Astrocyte of the cerebellum (primary cell): ENCODE data around the gene CNTNAP2.

Experiments
- DNase-seq: peaks from one replicate; pipeline ENCODE4 v3.0.0-alpha.2; 2011; ENCODE audit warnings: low read depth
- H3K4me3 ChIP-seq: 2 replicates; pipeline ENCODE4 v1.5.1; 2011; ENCODE audit warnings: mild to moderate bottlenecking, low read depth, low read length, moderate library complexity
- in situ Hi-C: cut with HindIII; loops from 2 replicates; pipeline ENCODE4 v1.10.0; 2017; ENCODE audit warnings: low sequenced_read_pairs
- TF ChIP-seq, protein P1 (sequence below): IDR thresholded peaks from 2 replicates; pipeline ENCODE4 v1.5.1; 2012; ENCODE audit warnings: low read length, low read depth, moderate library complexity, mild to moderate bottlenecking; ENCODE audit errors: missing control alignments

Gene CNTNAP2

DNA sequence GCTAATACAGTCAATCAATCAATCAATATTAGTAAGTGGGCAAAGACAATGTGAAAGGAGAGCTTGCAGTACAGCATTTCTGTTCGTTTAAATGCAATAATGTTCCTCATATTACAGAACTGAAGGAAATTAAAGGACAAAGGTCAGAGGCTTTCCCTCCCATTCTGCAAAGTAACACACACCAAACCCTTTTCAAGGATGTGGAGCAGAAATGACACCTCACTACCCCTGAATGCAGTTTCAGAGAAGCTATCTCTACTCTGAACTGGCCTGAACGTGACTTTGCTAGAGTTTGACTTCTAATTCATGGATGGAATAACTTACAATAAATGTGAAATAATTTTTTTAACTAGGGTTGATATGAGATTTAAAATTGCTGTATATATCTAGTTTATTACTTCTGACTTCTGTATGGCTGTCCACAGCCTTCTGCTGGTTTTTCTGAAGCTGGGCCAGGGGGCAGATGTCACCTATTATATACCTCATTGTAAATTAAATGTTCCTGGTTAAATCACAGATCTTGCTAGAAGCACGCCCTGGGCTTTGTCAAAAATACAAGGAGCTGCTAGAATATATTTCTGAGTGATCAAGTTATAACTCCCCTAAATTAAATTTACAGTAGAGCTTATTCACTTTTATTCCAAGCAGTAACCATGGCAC lies 2317.1 kb downstream of the CNTNAP2 start:
- in situ Hi-C loops = no loop called here
- no peak for DNase-seq
- TF ChIP-seq, protein P1, sequence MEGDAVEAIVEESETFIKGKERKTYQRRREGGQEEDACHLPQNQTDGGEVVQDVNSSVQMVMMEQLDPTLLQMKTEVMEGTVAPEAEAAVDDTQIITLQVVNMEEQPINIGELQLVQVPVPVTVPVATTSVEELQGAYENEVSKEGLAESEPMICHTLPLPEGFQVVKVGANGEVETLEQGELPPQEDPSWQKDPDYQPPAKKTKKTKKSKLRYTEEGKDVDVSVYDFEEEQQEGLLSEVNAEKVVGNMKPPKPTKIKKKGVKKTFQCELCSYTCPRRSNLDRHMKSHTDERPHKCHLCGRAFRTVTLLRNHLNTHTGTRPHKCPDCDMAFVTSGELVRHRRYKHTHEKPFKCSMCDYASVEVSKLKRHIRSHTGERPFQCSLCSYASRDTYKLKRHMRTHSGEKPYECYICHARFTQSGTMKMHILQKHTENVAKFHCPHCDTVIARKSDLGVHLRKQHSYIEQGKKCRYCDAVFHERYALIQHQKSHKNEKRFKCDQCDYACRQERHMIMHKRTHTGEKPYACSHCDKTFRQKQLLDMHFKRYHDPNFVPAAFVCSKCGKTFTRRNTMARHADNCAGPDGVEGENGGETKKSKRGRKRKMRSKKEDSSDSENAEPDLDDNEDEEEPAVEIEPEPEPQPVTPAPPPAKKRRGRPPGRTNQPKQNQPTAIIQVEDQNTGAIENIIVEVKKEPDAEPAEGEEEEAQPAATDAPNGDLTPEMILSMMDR = no peak
- no peak overlapping the region for H3K4me3 ChIP-seq

DNA sequence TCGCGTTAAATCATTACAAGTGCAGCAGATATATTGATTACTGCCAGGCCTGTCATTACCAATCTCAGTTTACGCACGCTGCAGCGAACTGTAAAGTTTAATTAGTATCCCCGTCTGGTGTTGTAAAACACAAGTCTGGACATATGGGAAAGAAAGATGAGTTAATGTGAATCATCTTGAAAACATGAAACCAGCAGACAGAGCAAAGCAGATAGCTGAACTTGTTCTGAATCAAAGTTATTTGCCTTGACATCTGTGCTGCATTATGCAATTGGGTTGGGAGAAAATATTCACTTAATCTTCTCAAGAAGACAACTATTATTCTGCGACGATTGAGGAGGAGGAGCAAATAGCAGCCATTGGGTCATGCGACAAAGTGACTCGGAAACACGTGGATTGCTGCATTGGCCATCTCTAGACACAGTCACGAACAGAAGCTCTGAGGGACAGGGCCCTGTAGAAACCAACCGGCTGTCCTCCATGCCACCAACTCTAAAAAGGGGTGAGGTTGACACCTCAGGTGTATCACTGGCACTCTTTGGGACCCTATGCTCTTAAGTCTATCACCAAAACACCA lies 2317.7 kb downstream of the CNTNAP2 start:
- H3K4me3 ChIP-seq = no peak overlapping the region
- in situ Hi-C loops = no loop called here
- DNase-seq = no peak
- TF ChIP-seq, protein P1 = no peak

DNA sequence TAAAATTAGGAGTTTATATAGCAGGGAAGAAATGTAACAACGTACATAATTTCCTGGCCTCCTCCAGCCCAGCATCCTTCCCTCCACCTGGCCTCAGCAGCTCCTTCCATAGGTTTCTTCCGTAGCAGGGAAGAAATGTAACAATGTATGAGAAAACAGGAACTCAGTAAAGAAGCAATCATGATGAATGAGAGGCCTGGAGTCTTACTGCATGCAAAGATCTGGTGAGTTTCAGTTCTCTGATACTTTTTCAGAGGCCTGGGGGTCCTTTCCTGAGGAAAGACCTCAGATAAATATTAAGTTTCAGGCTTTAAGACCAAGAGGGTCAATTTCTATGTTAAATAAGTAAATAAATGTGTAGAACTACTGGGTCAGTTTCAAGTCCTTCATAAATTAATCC lies 2318.3 kb downstream of the CNTNAP2 start:
- no peak overlapping the region for H3K4me3 ChIP-seq
- DNase-seq = no peak
- in situ Hi-C loops = no loop called here
- TF ChIP-seq, protein P1 = no peak

DNA sequence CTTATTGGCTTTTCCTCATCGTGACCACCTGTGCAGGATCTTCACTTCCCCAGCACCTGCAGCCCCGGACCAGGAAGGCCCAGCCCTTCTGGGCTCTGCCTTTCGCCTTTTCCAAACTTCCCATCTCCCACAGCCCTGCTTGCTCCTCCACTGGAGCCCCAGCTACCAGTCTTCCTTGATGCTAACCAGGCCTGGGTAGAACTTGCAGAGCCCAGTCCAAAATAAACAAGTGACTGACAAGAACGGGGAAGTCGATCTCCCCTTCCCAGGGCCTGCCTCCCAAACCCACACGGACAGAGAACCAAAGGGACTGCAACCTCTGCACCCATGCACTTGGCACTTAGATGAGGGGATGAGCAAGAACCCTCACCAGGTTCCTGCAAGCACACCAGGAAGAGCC lies 2319.1 kb downstream of the CNTNAP2 start:
- no peak for DNase-seq
- in situ Hi-C loops = no loop called here
- TF ChIP-seq, protein P1 = no peak
- no peak overlapping the region for H3K4me3 ChIP-seq

DNA sequence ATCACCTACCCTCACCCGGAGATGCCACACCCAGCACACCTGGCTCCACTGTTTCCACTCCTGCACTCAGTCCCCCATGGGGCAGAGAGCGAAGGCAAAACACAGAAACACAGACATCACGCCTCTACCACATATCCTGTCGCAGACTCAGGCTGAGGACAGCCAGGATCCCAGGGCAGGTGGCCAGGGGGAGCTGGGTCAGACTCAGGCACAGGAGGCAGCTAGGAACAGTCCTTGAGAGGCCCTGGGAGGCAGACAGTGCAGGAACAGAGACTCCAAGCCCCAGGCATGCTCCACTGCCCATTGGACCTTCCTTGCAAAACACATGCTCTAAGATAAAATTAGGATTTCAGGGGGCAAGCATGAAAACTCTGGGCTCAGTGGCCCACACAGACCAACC lies 2319.5 kb downstream of the CNTNAP2 start:
- TF ChIP-seq, protein P1 = no peak
- no peak overlapping the region for H3K4me3 ChIP-seq
- in situ Hi-C loops = no loop called here
- DNase-seq = no peak

DNA sequence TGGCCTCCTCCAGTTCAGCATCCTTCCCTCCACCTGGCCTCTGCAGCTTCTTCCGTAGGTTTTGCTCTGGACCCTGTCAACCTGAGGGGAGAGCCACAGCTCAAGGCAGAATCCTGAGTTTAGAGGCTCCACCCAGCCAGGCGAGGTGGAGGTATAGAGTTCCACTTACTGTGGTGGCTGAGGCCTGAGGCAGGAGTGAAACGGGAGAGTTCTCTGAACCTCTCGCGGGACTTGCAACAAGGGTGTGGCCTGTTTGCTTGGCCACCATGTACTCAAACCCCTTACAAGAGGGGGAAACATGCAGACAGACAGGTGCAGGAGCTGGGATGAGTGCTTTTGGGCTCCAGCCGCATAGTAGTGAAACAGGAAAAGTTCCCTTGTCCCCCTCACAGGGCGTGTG lies 2320.0 kb downstream of the CNTNAP2 start:
- in situ Hi-C loops = no loop called here
- TF ChIP-seq, protein P1 = no peak
- DNase-seq = no peak
- no peak overlapping the region for H3K4me3 ChIP-seq

DNA sequence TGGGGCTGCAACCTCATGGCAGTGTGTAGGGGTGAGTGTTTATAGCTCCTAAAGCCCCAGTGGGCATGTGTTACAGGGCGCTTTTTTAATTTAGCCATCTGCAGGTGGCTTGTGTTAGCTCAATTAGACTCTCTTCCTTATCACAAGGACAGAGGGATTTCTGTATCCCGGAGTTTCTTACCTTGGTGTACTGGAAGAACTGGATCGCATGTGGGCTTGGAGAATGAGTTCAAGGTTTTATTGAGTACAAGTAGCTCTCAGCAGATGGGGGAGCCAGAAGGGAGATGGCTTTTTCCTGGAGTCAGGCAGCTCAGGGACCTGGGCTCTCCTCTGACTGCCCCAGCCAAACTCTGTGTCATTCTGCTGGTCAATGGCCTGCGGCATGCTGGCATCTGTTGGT lies 2320.4 kb downstream of the CNTNAP2 start:
- TF ChIP-seq, protein P1 = no peak
- DNase-seq = no peak
- no peak overlapping the region for H3K4me3 ChIP-seq
- in situ Hi-C loops = no loop called here
